Endothelial cell of umbilical vein (primary cell): Measurements from ENCODE around the gene CDC20.

ENCODE experiments used
- EZH2 ChIP-seq: IDR thresholded peaks from 2 replicates; pipeline ENCODE4 v1.6.1; 2012; ENCODE audit warnings: borderline replicate concordance, low read depth, mild to moderate bottlenecking, moderate library complexity, low read length, inconsistent platforms; ENCODE audit not compliant: severe bottlenecking
- TF ChIP-seq, protein P1 (sequence below), 2 donors: IDR thresholded peaks; 1 replicate in 1 of 2; 2 replicates in 1 of 2; pipeline ENCODE4 v1.5.1; 2011; ENCODE audit warnings: low read length in 2 of 2, mild to moderate bottlenecking in 2 of 2, moderate library complexity in 2 of 2, control low read depth in 1 of 2, inconsistent platforms in 1 of 2, low read depth in 1 of 2; ENCODE audit not compliant: insufficient read depth in 1 of 2; ENCODE audit errors: extremely low read depth in 1 of 2

DNA sequence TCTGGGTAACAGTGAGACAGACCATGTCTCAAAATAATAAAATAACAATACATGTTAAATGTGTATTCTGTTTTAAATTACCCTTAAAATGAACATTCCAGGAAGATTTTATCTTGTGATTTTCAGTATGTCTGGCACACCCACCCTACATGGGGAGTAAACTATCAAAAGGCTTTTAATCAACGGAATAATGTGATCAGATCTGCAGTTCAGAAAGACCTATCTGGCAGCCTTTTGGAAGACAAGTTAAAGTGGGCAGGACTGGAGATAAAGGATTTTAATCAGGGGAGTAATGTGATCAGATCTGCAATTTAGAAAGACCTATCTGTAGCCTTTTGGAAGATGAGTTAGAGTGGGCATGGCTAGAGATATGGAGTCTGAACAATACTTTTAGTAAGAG, 20.7 kb downstream of the CDC20 start:
- TF ChIP-seq, protein P1, sequence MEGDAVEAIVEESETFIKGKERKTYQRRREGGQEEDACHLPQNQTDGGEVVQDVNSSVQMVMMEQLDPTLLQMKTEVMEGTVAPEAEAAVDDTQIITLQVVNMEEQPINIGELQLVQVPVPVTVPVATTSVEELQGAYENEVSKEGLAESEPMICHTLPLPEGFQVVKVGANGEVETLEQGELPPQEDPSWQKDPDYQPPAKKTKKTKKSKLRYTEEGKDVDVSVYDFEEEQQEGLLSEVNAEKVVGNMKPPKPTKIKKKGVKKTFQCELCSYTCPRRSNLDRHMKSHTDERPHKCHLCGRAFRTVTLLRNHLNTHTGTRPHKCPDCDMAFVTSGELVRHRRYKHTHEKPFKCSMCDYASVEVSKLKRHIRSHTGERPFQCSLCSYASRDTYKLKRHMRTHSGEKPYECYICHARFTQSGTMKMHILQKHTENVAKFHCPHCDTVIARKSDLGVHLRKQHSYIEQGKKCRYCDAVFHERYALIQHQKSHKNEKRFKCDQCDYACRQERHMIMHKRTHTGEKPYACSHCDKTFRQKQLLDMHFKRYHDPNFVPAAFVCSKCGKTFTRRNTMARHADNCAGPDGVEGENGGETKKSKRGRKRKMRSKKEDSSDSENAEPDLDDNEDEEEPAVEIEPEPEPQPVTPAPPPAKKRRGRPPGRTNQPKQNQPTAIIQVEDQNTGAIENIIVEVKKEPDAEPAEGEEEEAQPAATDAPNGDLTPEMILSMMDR (IDR thresholded peaks at IDR 0.05; ENCODE audit: extremely low read depth in 1 of 2, insufficient read depth in 1 of 2, low read depth in 1 of 2, low read length in 2 of 2) = no peak
- no peak for TF ChIP-seq EZH2
